OCI-LY7 (cell line): Measurements from ENCODE around the gene POLR3H. TPM values are rescaled to one million over a fixed set of nuclear protein-coding genes. Genes with fewer than 3 reads are reported as not detected.

ENCODE experiments used
- BruUV-seq: library from RNA; stranded (reverse); fragments of 400-500 nt; replicated peaks from 2 replicates; lab custom pipeline; 2021; lab: Mats Ljungman, UMichigan
- CTCF ChIA-PET: fragments of 300-600 bp; sonication (Branson Sonifier 250); formaldehyde crosslinking; loops from one replicate; lab custom pipeline; 2022; ENCODE audit warnings: antibody characterized with exemption; ENCODE audit not compliant: unreplicated experiment; lab: Charles Lee
- POLR2A ChIA-PET: fragments of 300-600 bp; sonication (Branson Sonifier 250); formaldehyde crosslinking; loops from one replicate; lab custom pipeline; 2022; ENCODE audit warnings: antibody characterized with exemption; lab: Charles Lee
- DNase-seq: peaks from one replicate; pipeline ENCODE4 v3.0.0-alpha.2; 2015; ENCODE audit warnings: low spot score
- H2AFZ ChIP-seq: fragments of 200-600 bp; sonication (generic), shearing (Covaris generic); 2 replicates; pipeline ENCODE4 v1.6.1; 2014; ENCODE audit warnings: mild to moderate bottlenecking, antibody characterized with exemption, low read length, moderate library complexity
- H3K27ac ChIP-seq: fragments of 200-600 bp; sonication (generic); 2 replicates; pipeline ENCODE4 v1.5.1; 2014; ENCODE audit warnings: mixed run types, low read depth, mild to moderate bottlenecking, moderate library complexity, low read length, inconsistent platforms; ENCODE audit not compliant: poor library complexity, severe bottlenecking
- H3K36me3 ChIP-seq: fragments of 200-600 bp; sonication (generic); 2 replicates; pipeline ENCODE4 v1.6.1; 2014; ENCODE audit warnings: mild to moderate bottlenecking, antibody characterized with exemption, low read length, moderate library complexity, mixed read lengths; ENCODE audit not compliant: insufficient read depth
- H3K4me1 ChIP-seq: fragments of 200-600 bp; sonication (generic); 2 replicates; pipeline ENCODE4 v1.5.1; 2014; ENCODE audit warnings: mild to moderate bottlenecking, low read length; ENCODE audit not compliant: insufficient read depth, poor library complexity, severe bottlenecking
- H3K4me2 ChIP-seq: fragments of 200-600 bp; sonication (generic); 2 replicates; pipeline ENCODE4 v1.6.1; 2014; ENCODE audit warnings: mild to moderate bottlenecking, low read length
- H3K4me3 ChIP-seq: fragments of 200-600 bp; sonication (generic); 2 replicates; pipeline ENCODE4 v1.5.1; 2014; ENCODE audit warnings: mild to moderate bottlenecking, low read depth, low read length; ENCODE audit not compliant: poor library complexity, severe bottlenecking
- H3K79me2 ChIP-seq: fragments of 200-600 bp; sonication (generic); 2 replicates; pipeline ENCODE4 v1.6.1; 2016; ENCODE audit warnings: low read depth, mild to moderate bottlenecking, low read length, moderate library complexity, mixed read lengths; ENCODE audit not compliant: insufficient read depth
- H3K9me2 ChIP-seq: fragments of 200-600 bp; sonication (generic); 2 replicates; pipeline ENCODE4 v1.6.1; 2016; ENCODE audit warnings: mild to moderate bottlenecking, low read length, mixed read lengths; ENCODE audit not compliant: insufficient read depth
- H3K9me3 ChIP-seq: fragments of 200-600 bp; sonication (generic); 2 replicates; pipeline ENCODE4 v1.6.1; 2014; ENCODE audit warnings: mild to moderate bottlenecking, mixed run types, low read length, mixed read lengths
- H4K20me1 ChIP-seq: fragments of 200-600 bp; sonication (generic); 2 replicates; pipeline ENCODE4 v1.6.1; 2014; ENCODE audit warnings: mild to moderate bottlenecking, antibody characterized with exemption, low read length, moderate library complexity, mixed read lengths; ENCODE audit not compliant: insufficient read depth
- CTCF ChIP-seq: fragments of 200-600 bp; sonication (generic); conservative IDR thresholded peaks from 2 replicates; pipeline ENCODE4 v1.5.1; 2014; ENCODE audit warnings: mild to moderate bottlenecking, antibody characterized with exemption, low read length, moderate library complexity, mixed read lengths
- EZH2phosphoT487 ChIP-seq: fragments of 200-600 bp; sonication (generic); IDR thresholded peaks from 2 replicates; pipeline ENCODE4 v1.6.1; 2018; ENCODE audit warnings: low read depth, borderline replicate concordance, mild to moderate bottlenecking, mixed run types, antibody characterized with exemption, low read length, moderate library complexity, mixed read lengths
- intact Hi-C: fragments of 100-400 bp; cut with micrococcal nuclease; formaldehyde crosslinking; loops from one replicate; pipeline ENCODE4 v1.10.0; 2022; ENCODE audit not compliant: unreplicated experiment
- total RNA-seq, 2 experiments: library from RNA; depleted of rRNA in 1 of 2; stranded (reverse); fragments of >200 nt in 1 of 2; shearing (Covaris generic) in 1 of 2; gene quantifications; 2 replicates each; pipeline ENCODE4 v1.2.3, GENCODE V29; 2014 to 2022

The POLR3H gene
- total RNA-seq, 2 experiments from 2014 or later, result 28.5 to 48.3 TPM

GRCh38 chr22:41491374-41492100, 52.7 kb downstream of the POLR3H start:
- peaks cover 76% of the 10 kb centered on the region for H3K36me3 ChIP-seq
- ChIA-PET POLR2A (interaction anchor here (1.4 kb wide), 1 partner anchor 13 kb away, joined by 4 read pairs; no protein-coding TSS in a partner anchor), CTCF (no interaction called here)

GRCh38 chr22:41488596-41489385, 55.5 kb downstream of the POLR3H start:
- POLR2A ChIA-PET, result interaction anchor here (1.0 to 1.3 kb wide), 2 partner anchors 10 to 20 kb away, joined by 3 to 5 read pairs; partner anchors contain the start of genes ACO2 and PHF5A
- BruUV-seq, result no TSS peak
- TF ChIP-seq EZH2phosphoT487 (no peak), CTCF (no peak)
- H3K27ac ChIP-seq, result no peak overlapping the region
- no peaks in the 10 kb centered on the region for H3K9me3 ChIP-seq
- no peak overlapping the region for H3K4me2 ChIP-seq
- H4K20me1 ChIP-seq, result peaks cover 21% of the 10 kb centered on the region
- no peak for DNase-seq
- H3K9me2 ChIP-seq, result no peaks in the 10 kb centered on the region
- CTCF ChIA-PET, result no interaction called here
- H3K4me3 ChIP-seq, result no peak overlapping the region
- no peaks in the 10 kb centered on the region for H3K4me1 ChIP-seq
- H2AFZ ChIP-seq, result no peak overlapping the region
- intact Hi-C loops, result no loop called here
- H3K79me2 ChIP-seq, result peaks cover 93% of the 10 kb centered on the region
- H3K36me3 ChIP-seq, result peaks cover 63% of the 10 kb centered on the region

More at GRCh38 chr22:41491374-41492100, 52.7 kb downstream of the POLR3H start:
- Histone ChIP-seq H3K79me2 (peaks cover 96% of the 10 kb centered on the region), H3K27ac (no peak overlapping the region), H3K4me2 (no peak overlapping the region), H3K4me3 (no peak overlapping the region), H3K4me1 (no peaks in the 10 kb centered on the region), H4K20me1 (peaks cover 18% of the 10 kb centered on the region), H3K9me3 (no peaks in the 10 kb centered on the region), H3K9me2 (no peaks in the 10 kb centered on the region), H2AFZ (no peak overlapping the region)
- BruUV-seq, result no TSS peak
- intact Hi-C loops, result no loop called here
- no peak for DNase-seq
- TF ChIP-seq EZH2phosphoT487, result no peak
- no peak for TF ChIP-seq CTCF
